GM19351 (cell line): ENCODE data around the gene HIGD1A.

Experiments
- ATAC-seq: cut with Tn5 transposase; IDR thresholded peaks from one replicate; pipeline ENCODE4 v1.9.1; 2021; ENCODE audit warnings: mild to moderate bottlenecking, moderate library complexity; ENCODE audit not compliant: unreplicated experiment

HIGD1A gene

DNA sequence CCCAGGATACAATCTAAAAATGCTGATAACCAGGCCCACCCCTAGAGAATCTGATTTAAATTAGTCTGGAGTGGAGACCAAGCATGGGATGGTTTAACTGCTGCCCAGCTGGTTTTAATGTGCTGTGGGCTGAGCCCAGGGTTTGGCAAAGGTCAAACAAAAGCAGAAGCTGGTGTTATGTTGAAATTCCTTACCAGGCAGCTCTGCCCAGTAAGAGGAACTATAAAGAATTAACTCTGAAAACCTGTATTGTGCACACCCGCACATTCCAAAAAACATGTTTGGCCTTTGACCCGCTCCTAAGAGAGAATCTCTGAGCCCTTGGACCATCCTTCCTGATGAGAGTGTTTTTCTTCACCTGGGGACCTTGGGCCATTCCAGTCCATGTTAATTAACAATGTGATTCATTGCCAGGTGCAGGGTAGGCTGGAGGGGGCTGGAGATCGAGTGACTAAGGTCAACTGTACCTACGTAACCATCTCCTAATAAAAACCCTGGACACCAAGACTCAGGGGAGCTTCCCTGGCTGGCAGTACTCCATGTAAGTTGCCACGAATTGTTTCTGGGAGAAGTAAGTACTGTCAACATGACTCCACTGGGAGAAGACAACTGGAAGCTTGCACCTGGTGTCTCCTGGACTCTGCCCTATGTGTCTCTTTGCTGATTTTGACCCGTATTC is 42.1 kb downstream of the HIGD1A start:
- no peak for ATAC-seq

DNA sequence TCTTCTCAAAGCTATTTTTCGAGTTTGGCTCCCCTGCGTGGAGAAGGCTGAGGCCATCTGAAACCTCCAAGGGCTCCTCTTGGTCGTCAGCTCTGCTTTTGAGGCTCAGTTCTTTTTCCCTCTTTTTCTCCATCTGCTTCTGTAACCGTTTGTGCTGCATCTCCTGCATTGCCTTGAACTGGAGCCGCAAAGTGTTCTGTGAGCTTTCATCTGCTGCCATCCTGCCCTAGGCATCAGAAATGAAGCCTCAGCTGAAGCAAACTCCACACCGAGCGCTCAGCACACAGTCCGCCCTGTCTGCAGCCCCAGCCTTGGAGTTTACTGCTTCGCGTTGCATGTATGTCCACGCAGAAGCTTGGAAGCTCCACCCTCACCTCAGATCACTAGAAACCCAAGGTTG is 46.2 kb downstream of the HIGD1A start:
- ATAC-seq = no peak

DNA sequence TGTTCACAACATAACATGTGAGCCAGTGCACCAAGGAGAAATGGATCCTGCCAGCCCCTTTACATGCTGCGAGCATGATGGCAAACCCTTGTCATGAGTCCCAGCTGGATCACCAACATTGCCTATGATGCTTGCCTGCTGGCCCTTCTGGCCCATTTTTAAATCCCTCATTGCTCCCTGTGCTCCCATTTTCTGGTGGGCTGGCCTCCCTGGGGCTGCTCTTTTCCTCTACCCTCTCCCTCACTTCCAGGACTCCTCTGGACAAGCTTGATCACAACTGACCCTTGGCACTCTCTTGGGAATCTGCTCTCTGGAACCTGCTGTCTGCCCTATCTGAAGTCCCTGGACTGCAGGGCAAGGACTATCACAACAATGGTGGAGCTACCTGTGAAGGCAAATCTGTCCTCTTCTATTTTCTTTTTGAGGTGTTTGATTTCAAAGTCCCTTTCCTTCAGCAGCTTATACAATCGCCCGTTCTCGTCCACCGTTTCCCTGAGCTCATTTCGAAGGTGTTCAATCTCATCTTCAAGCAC is 47.5 kb downstream of the HIGD1A start:
- no peak for ATAC-seq

DNA sequence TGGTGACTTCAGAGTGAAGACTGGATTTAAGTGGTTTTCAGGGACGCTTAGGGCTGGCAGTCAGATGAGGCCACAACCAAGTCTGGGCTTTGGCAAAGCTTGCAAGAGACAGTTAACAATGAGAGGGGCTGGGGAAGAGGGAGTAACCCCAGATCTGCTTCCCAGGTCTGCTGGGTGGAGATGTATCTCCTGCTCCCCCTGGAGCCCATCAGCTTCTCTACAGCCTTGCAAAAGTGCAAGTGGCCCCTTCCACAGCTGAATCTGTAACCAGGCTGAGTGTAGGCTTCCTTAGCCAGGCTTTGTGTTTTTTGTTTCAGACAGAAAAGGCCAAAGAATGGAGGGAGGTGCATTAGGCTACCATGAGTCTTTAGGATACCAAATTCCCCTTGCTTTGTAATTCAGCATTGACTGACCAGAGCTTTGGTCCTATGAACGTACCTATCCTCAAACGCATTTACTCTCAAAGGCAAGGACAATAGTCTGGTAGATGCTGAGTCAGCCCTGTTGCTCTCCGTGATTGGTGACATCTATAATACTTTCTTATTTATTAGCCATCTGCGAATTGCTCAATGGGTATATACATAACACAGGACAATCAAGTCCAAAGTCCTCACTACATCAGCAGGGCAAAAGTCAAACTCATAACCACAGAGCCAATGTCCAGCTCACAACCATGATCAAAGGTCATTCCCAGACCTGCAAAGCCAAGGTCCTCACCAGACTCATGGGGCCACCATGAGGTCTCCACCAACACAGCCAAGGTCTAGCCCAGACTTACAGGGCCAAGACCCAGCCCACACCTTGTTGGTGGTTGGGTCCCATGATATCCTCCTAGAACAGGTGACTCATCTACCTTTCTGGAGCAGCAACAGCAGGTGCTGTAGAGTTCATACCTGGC is 48.4 kb downstream of the HIGD1A start:
- no peak for ATAC-seq

DNA sequence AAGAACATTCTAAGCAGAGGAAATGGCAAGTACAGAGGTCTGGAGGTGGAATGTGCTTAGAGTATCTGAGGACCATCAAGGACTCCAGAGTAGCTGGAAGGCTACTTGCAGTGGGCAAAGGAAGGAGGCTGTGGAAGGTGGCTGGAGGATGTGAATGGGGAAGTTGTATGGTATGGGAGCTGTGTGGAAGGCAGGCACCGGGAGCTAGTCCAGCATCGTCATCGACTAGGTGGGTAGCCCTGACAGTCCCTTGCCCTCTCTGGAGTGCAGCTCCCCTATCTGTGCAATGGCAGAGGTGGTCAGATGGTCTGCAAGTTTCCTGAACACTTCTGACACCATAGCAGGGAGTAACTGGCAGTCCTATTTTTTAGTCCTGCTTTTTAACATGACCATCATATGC is 50.5 kb downstream of the HIGD1A start:
- no peak for ATAC-seq

DNA sequence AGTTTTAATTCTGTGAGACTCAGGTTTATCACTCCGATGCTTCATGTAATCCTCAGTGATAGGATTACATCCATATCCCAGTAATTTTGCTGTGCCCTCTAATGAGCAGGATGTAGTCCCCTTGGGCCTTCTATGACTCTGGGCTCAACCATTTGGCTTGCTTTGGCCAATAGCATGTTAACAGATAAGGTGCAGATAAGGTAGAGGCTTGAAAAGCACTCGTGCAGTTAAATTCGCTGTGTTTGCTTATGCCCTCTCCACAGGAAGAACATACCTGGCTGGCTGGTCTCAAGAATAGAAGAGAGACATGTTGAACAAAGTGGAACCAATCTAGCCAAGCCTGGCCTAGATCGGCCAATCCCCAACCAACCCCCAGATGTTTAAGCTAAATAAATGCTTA is 51.3 kb downstream of the HIGD1A start:
- ATAC-seq = no peak

DNA sequence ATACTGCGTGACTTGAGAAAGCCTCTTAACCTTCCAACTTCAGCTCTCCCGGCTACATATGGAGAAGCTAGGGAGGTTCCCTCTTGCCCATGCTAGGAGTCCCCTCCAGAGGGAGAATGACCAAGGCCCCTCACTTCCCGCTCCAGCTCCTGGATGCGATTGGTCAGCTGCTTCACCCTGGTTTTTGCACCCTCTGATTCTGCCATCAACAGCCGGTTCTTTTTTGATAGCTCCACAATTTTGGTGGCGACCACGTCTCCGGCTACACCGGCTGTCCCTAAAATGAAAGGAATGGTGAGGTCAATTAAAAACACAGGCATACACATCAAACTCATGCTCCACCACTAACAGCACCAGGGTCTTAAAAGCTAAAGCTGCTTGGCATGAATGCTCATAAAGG is 51.8 kb downstream of the HIGD1A start:
- no peak for ATAC-seq

DNA sequence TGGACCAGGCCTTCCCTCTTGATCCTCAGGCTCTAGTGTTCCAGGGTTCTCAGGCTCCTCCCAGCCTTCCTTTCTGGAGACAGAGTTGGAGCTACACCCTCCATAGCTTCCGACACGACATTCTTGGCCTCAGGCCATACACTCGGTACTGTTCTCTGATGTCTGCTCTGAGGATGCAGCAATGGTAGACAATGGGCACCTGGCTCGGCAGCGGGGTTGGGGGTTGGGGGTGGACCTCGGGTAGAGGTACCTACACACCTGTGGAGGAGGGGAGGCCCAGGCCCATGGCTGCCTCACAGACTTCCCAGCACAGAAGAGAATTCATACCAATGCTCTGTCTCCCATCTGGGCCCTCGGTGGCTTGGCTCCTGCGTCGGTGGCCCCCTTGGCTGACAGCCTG is 52.7 kb downstream of the HIGD1A start:
- ATAC-seq = no peak

DNA sequence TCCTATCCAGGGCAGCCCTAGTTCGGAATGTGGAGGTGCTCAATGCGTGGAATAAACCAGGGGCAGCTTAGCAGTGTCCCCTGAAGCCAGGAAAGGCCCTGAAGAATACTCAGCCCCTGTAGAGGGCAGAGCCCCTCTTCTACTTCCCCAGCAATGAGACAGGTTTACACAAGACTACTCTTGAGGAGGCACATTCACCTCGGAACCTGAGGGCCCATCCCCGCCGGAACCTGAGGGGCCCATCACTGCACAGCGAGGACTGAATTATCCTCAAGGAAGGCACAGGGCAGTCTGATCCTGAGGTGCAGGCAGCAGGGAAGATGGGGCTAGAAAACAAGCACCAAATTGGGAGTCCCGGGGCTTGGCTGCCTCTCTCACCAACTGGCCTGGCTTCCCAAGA is 53.5 kb downstream of the HIGD1A start:
- ATAC-seq = no peak

DNA sequence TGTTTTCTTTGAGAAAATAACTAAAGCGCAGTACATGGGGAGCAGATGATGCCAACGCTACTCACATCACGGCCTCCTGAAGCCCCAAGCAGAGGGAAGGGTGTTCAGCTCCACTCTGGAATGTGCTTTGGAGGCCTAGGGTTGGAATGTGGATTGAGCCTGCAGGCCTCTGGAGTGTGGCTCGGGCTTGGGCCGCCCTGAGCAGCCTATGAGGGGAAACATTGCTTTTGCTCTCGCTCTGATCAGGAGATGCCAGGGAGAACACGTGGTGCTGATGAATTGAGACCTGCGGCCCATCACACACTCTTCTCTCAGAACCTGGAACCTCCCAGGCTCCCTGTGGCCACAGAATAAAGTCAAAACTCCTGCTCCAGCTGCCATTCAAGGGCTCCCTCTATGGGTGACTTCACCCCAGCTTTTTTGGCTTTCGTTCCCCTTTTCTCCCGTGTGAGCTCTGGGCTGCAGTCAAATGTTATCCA is 54.5 kb downstream of the HIGD1A start:
- no peak for ATAC-seq

DNA sequence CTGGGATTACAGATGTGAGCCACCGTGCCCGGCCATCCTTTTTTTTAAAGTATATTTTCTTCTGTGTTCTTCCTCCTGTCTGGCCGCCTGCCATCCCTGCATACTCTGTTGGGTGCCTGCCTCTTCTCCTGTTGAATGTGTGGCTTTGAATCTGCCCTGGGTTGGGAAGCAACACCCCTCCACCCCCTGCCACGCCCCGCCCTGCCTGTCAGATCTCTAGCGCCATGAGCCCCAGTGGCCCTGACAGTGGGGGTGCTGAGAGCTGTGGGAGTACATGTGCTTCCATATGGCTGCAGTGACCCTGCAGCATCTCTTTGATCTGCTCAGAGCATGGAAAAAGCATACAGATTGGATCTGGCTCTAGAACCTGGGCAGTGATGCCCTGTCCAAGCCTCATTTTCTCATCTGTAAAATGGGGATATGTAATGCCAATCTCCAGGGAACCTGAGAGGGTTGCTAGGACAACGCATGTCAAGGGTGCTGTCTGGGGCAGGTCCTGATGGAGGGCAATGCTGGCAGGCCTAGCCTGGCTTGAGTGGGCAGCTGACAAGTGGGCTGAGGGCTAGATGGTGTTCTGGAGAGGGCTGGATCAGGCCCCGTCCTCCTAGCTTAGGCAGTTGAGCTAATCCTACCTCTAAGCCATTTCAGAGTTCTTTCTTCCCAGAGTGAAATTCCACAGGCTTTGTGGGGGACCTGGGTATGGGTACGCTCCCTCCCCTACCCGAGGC is 55.1 kb downstream of the HIGD1A start:
- no peak for ATAC-seq

DNA sequence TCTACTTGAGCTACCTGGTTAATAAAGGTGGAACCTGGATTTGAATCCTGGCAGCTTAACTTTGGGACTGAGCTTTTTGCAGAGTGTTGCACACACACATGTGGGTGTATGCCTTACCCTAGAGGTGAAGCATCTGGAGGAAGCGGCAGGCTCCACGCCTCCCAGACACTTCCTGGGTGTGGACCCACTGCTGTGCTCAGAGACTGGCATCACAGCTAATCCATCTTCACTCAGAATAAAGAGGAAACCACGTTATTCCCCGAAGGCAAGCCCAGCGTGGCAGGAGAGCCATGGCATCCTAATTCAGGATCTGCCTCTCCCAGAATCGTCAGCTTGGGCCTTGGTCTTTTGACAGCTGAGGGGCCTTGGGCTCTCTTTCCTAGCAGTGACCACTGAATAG is 56.7 kb downstream of the HIGD1A start:
- no peak for ATAC-seq

DNA sequence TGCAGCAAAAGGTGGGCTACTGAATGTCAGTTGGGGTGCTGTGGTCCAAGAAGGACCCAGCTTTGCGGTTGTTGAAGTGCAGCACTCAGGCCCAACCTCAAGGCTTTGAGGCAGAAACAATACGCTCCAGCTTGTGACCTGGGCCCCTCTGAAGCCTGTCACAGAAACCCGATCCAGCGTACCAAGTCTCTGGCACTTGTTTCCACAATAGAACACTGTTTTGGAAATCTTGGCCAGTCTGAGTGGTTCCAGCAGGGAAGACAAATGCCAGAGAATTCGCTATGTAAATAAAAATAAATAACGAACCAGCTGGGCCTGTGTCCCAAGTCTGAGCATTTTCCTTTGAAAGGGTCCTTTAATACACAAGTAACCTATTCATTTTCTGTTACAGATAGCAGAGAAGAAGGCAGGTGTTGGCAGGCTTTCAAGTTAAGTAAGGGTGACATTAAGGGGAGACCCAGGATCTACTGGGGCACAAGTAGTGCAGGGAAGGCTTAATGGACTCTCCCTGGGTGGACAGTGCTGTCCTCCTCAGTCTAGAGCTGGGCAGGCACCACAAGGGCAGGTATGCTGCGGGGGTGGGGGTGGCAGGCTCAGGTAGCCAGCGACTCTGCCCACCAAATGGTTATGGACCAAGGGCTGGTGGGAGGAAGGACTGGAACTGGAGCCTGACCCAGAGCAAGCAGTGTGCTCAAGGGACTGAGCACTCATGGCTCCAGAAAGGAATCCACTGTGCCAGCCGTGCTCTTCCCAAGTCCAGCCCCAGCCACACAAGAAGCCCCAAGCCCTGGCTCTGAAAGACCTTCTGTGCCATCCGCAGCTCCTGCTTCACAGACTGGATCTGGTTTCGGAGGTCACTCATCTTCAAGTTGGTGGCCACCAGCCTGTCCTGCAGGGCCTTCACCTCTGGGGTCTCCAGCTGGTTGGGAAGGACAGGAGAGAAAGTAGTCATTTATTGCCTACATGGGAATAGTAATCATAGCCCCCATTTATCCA is 57.5 kb downstream of the HIGD1A start:
- no peak for ATAC-seq

DNA sequence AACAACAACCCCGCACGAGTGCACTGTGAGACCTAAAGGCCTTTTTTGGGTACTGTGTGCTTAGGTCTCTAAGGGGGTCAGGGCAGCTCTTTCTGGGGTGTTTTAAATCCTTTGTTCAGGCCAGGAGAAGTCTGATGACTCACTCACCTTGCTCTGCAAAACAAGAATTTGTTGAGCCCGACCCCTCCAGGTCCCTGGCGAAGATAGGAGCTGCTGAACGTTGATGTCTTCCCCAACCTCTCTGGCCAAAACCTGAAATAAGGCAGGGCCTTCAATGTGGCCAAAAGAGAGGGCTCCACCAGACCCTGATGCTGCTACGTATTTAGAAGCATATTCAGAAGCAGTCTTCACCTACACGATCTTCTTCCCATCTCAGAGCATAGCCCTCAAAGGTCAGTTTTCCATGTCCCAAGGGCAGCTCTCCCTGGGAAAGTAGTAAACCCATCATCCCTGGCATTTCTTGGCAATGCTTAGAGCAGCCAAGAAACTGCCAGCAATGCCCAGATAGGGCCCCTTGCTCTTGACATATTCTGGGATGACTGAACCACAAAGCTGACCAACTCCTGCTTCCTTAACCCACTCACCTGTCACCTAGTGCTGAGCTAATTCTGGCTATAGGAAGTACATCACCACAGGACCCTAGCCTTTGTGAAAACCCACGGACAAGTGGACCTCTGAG is 58.4 kb downstream of the HIGD1A start:
- ATAC-seq = no peak

DNA sequence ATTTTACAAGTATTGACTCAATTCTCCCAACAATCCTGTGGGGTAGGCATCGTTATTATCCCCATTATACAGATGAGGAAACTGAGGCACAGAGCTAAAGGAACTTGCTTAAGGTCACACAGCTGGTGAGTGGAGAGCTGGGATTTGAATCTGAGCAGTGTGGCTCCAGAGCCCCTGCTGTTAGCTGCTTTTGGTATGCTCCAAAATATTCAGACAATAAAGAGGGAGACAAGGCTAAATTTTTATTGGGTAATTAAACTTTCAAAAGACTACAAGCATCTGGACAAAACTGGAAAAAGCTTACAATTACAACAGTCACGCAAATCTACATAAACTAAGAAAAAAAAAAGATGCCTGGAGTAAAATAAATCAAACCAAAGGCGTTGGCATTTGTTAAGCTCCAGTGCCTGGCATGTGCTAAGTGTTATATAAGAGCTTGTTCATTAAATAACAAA is 59.0 kb downstream of the HIGD1A start:
- no peak for ATAC-seq

DNA sequence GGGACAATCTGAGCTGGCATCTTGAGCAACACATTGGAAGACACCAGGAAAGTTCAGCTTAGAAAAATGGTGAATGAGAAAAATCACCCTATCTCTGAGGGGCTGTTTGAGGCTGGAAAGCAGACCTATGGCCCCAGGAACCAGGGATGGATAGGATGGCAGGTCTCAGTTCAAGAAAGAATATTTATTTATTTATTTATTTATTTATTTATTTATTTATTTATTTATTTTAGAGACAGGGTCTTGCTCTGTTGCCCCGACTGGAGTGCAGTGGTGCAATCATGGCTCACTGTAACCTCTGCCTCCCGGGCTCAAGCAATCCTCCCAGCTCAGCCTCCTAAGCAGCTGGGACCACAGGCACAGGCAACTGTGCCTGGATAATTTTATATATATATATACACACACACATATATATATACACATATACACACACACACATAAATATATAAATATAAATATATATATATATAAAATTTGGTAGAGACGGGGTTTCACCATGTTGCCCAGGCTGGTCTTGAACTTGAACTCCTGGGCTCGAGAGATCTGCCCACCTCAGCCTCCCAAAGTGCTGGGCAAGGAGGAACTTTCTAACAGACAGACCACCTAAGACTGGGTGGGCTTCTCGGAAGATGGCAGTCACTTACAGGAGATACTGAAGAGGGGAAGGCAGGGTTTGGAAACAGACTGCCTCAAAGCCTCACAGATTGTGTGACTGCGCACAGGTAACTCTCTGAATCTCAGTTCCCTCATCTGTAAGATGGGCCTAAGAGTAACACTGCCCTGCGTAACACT is 60.9 kb downstream of the HIGD1A start:
- ATAC-seq = no peak

DNA sequence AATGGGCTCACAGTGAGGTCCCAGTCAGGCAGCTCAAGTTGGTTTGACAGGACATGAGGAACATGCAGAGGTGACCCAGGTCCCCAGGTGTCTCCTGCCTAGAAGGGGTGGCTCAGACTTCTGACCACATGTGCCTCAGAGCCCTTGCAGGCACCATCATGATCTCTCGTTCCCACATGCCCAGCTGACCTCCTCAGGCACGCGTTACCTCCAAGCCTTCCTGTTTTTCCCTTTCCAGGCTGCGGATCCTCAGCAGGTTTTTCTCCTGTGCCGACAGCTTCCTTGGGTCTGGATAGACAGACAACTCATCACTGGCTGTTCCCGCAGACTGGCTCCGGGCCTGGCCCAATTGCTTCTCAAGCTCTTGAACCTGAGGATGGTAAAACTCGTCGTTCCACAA is 61.6 kb downstream of the HIGD1A start:
- no peak for ATAC-seq

DNA sequence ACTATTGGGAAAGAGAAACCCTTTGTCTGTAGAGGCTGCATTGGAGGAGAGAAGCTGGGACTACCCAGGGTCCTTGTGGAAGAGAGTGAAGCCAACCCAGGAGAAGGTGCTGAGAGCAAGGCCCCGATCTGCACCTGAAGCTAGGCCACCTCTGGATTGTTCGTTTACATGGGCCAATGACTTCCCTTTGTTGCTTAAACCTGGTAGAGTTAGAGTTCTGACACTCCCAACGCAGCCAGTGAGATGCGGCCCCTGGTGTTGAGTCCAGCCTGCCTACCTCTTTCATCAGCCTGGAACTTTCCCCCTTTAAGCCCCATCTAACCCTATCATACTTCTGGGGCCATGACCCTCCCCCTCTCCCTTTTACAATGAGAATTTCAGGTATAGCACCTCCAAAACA is 62.0 kb downstream of the HIGD1A start:
- ATAC-seq = no peak

DNA sequence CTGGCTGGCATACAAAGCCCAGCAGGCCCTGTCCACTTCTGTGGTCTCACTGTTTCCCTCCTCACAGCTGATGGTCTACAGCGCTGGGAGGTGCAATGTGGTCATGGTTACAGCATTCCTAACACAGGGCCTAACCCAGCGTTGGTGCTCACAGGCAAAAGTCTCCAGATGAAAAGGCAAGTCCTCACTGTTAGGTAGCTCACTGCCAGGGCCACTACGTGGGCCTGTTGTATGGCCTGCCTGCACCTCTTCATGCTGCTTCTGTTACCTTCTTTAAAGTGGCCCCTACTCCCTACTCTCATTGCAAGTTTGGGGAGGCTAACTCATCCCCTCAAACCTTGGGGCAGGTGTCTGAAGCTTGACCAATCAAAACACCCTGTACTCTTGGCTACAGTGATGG is 62.5 kb downstream of the HIGD1A start:
- no peak for ATAC-seq
